GM12864 (cell line): Measurements from ENCODE around the gene ZNF581.

Source experiments
- DNase-seq: peaks from one replicate; pipeline ENCODE4 v3.0.0-alpha.2; 2011; ENCODE audit warnings: low read depth
- H3K4me3 ChIP-seq: 2 replicates; pipeline ENCODE4 v1.5.1; 2011; ENCODE audit warnings: mild to moderate bottlenecking, low read depth, low read length, control low read depth
- CTCF ChIP-seq: IDR thresholded peaks from 2 replicates; pipeline ENCODE4 v1.5.1; 2011; ENCODE audit warnings: low read depth, mild to moderate bottlenecking, moderate library complexity, low read length, control low read depth, inconsistent platforms; ENCODE audit errors: missing control alignments

ZNF581 gene

GRCh38 chr19:55681131-55682092 lies 38.0 kb downstream of the ZNF581 start:
- DNase-seq: no peak
- TF ChIP-seq CTCF: no peak
- no peak overlapping the region for H3K4me3 ChIP-seq

DNA sequence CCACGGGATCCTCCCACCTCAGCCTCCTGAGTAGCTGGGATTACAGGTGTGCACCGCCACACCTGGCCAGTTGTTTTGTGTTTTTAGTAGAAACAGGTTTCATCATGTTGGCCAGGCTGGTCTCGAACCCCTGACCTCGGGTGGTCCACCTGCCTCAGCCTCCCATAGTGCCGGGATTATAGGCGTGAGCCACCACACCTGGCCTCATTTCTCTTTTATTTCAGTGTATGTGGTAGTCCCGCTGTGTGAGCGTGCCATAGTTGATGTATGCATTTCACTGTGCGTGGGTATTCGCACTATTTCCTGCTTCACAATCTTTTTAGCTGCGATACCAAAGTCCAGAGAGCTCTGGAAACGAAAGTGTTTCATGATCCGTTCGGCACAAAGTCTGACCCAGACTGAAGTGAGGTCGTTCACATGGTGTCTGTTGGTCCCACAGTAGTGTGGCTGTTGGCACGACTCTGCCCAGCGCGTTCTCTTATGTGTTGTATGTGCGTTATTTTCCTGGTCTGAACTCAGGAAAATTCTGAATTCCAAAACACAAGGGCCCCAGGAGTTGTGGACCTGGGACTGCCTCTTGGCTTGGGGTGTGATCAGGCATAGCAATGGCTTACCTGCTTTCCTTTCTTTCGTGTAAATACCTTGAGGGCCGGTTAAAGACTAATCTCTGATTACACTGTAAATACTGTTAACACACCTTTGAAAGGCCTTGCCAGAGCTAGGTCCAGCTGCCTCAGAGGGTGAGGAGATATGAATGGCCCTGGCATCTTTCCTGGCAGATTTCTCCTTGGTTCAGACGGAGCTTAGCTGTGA lies 40.2 kb downstream of the ZNF581 start:
- DNase-seq: no peak
- H3K4me3 ChIP-seq: no peak overlapping the region
- TF ChIP-seq CTCF: no peak

GRCh38 chr19:55684946-55685681 lies 41.7 kb downstream of the ZNF581 start:
- TF ChIP-seq CTCF: no peak
- no peak for DNase-seq
- no peak overlapping the region for H3K4me3 ChIP-seq

- H3K4me3 ChIP-seq: no peak overlapping the region
- no peak for DNase-seq
- no peak for TF ChIP-seq CTCF
Observed at GRCh38 chr19:55685776-55686175, 42.3 kb downstream of the ZNF581 start.

- TF ChIP-seq CTCF: no peak
- H3K4me3 ChIP-seq: no peak overlapping the region
- DNase-seq: no peak
Observed at GRCh38 chr19:55686311-55687050, 43.0 kb downstream of the ZNF581 start.

DNA sequence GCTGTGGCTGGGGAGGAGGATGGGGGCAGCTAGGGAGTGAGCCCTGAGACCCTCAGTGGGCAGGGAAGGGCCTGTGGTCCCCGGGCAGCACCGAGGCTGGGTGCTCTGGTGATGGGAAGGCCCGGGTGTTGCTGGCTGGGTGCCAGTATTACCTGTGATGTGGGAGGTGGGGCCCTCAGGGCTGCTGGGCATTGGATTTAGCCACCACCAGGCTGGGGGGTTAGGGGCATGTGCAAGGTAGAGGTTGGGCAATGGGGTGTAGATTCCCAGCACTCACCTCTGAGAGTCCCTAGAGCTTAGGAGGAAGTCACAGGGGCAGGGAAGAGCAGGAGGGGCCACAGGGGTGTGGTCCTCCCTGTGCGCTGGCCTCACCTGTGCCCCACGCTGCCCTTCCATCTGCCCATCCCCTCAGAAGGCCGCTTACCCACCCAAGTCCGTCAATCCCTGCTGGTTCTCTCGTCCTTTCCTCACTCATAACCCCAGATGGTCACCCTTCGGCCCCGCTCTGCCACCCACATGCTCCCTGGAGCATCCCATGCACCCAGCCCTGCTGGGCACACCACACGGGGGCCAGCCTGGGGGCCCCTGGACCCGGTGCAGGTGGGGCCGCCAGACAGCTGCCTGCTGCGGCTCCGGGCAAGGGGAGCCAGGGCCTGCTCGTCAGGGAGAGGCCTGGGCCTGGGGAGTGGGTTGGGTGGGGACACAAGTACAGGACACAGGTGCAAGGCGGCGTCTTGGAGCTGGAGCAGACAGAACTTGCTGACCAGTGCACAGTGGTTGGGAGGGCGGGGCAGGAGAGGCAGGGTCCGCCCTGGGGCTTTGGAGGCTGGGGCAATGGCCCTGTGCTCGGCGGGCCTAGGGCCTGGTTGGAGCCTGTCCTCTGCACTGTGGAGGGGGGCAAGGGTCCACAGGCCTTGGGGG lies 44.1 kb downstream of the ZNF581 start:
- DNase-seq: no peak
- no peak overlapping the region for H3K4me3 ChIP-seq
- no peak for TF ChIP-seq CTCF
